Measurements from ENCODE around the gene G2E3. TPM values are rescaled to one million over a fixed set of nuclear protein-coding genes. Genes with fewer than 3 reads are reported as not detected.
A peak's percentile ranks its signal among the peaks of the same experiment; 100 is the strongest.
"Not testable (repeated sequence)": the region's sequence is repeated elsewhere in the genome, so short reads cannot be mapped to it uniquely, and the experiment has no call there.

The G2E3 gene, protein sequence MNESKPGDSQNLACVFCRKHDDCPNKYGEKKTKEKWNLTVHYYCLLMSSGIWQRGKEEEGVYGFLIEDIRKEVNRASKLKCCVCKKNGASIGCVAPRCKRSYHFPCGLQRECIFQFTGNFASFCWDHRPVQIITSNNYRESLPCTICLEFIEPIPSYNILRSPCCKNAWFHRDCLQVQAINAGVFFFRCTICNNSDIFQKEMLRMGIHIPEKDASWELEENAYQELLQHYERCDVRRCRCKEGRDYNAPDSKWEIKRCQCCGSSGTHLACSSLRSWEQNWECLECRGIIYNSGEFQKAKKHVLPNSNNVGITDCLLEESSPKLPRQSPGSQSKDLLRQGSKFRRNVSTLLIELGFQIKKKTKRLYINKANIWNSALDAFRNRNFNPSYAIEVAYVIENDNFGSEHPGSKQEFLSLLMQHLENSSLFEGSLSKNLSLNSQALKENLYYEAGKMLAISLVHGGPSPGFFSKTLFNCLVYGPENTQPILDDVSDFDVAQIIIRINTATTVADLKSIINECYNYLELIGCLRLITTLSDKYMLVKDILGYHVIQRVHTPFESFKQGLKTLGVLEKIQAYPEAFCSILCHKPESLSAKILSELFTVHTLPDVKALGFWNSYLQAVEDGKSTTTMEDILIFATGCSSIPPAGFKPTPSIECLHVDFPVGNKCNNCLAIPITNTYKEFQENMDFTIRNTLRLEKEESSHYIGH
- 18.9 and 43.8 TPM in 2 replicates for total RNA-seq (2014; rRNA removed; shearing (Covaris generic))

DNA sequence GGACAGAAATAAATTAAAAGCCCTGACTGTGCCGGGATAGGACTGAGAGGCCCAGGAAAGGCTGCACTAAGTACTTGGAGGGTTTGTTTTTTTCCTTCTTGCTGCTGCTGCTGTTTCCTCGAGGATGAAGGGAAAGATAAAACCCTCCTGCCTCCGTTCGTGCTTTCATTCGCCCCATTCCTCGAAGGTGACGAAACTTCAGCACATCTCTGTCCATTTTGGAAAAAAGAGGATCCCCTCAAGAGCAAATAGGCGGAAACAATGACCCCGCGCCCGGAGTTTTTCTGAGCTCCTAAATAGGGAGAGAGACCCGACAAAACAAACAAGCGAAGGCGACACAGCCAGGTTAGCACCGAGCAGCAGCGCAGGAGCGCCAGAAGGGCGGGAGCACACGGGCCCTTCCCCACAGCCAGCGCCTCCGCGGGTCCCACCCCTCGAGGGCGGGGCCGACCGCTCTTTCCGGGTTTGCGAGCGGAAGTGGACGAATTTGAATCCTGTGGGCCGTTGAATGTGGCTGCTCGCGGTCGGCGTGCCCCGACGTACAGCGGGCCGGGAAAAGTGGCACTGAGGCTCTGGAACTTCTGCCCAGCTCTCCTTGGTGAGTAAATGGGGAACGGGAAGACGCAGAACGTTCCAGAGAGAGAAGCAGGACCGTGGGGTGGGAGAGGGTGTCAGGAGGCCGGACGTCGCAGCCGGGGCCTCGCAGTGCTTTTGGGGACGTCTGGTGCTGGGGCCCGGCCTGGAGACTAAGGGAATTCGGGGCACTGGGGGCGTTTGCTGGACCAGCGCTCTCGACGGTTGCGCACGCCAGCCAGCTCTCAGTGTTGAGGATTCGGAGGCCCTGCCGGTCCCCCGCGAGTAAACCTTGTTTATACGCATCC is at the start of gene G2E3:
Gene G2E3, plus strand, starts transcription at position 484 of the 881 bp plus-strand sequence. CDS start 21,922 bp downstream, outside the sequence.
- DNase-seq (ENCODE audit: low spot score): peak; percentile 68

DNA sequence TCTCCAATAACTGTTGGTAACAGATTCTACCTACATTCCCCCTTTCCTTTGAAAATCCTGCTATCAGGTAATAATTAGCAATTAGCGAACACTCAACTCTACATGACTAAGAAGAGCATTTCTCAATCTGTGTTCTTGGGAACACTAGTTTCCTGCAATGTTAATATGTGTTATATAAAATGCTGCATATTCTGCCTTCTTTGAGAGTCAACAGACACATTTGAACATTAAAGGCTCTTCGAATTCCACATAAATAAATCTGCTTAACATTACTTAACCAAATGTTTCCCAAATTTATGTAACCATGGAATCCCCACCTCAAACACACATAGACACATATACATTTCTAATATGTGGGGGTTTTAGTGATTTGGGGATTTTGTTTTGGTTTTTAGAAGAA is 41.2 kb upstream of the G2E3 start:
- no peak for DNase-seq (ENCODE audit: low spot score)

DNA sequence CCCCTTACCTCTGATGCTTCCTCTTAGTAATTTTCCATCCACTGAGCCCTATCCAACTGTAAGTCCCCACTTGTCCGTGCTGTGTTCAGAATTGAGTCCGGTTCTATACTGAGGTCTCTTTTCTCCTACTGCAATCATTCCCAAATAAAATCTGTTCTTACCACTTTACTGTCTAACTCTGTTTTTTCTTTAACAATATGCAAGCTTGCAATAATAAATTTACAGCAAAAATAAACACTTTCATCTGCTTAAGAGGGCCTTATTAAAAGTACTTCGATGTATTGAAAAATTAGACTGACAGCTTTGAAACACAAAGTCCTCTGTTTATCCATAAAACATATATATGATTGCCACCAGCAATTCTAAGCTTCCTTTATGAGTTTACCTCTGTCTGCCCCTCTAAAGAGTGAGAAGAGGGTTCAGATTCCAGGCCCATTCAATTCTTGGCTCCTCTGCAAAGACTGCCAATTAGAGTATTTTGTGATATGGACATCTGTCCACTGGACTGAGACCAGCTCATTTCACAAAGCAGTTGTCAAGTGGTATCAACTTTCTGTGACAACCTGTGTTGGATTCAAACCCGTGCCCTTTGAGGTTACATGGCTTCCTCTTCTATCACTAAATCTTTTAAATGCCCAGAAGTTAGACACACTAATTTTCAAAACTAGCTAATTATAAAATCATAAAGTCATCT is 39.9 kb upstream of the G2E3 start:
- no peak for DNase-seq (ENCODE audit: low spot score)

DNA sequence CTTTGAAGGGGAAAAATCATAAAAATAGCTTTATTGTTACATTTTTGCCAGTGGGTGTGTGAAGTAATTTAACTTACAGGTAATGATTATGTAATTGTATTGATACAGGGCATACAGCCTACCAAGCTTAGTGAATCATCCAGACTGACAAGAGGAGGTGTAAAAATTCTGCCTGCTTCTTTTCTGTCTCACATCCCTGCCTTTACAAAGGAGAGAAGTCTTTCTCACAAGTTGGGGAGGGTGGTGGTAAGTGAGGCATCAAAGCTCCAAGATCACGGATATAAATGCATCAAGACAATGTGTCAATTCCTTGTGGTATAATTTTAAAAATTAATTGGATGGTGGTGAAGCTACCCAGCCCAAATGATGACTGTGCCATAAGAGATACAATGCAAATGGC is 39.0 kb upstream of the G2E3 start:
- no peak for DNase-seq (ENCODE audit: low spot score)

- DNase-seq (ENCODE audit: low spot score): no peak
Observed at GRCh38 chr14:30520536-30520935, 38.4 kb upstream of the G2E3 start.

- peak; percentile 29 for DNase-seq (ENCODE audit: low spot score)
Observed at GRCh38 chr14:30521899-30522736, 36.8 kb upstream of the G2E3 start.

DNA sequence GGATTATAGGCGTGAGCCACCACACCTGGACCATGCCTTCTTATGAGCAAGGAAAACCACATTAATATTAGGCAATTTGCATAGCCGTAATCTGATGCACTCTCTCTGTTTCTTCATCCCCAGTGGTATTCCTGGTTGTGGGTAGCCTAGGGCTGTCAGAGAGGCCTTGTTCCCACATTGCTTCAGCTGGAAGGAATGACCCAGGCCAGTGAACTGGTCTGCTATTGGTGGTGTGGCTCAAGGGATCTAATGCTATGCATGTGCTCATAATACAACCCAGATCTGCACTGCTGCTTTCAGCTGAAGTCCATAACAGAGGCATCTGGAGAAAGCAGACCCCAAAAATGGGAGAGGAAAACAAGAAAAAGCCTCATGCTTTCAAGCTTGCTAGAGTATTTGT is 33.1 kb upstream of the G2E3 start:
- DNase-seq (ENCODE audit: low spot score): no peak

DNA sequence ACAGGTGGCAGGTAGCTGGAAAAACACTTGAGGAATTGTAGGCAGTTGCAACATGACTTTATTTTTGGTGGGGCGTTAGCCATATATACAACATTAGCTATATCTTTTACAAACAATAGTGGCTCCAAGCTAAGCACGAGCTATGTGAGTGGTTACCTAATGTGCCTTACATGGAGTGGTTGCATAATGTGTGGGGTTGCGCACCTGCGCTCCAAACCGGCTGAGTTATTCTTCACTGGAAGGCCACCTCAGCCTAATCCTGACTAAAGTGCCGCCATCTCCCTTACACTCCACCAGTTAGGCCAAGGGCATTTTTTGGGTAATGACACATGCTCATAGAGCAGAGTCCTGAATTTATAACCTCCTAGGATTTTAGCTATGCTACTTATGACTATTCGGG is 31.8 kb upstream of the G2E3 start:
- no peak for DNase-seq (ENCODE audit: low spot score)

- no peak for DNase-seq (ENCODE audit: low spot score)
Observed at GRCh38 chr14:30528119-30528518, 30.8 kb upstream of the G2E3 start.

- DNase-seq (ENCODE audit: low spot score): no peak
Observed at GRCh38 chr14:30528778-30529642, 29.9 kb upstream of the G2E3 start.

GRCh38 chr14:30532264-30532663 is 26.7 kb upstream of the G2E3 start:
- no peak for DNase-seq (ENCODE audit: low spot score)

DNA sequence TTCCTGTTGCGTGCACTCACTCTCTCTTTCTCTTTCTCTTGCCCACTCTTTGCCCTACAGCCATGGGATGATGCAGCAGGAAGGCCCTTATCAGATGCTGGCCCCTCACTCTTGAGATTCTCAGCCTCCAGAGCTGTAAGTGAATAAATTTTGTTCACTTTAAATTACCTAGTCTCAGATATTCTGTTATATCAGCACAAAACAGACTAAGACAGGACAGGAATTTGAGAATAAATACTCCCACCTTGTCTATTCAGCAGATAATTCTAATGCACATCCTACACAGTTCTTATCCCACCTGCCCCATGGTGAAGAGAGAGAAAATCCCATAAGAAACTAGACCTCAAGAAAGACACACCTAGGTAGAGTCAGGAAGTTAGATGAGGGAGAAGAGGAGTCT is 25.8 kb upstream of the G2E3 start:
- DNase-seq (ENCODE audit: low spot score): no peak

GRCh38 chr14:30541318-30541717 is 17.6 kb upstream of the G2E3 start:
- DNase-seq (ENCODE audit: low spot score): no peak

DNA sequence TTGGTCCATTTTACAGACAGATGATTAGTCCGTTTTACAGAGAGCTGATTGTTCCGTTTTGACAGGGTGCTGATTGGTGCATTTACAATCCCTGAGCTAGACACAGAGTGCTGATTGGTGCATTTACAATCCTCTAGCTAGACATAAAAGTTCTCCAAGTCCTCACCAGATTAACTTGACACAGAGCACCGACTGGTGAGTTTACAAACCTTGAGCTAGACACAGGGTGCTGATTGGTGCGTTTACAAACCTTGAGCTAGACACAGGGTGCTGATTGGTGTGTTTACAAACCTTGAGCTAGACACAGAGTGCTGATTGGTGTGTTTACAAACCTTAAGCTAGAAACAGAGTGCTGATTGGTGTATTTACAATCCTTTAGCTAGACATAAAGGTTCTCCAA is 12.2 kb upstream of the G2E3 start:
- not testable (repeated sequence) for DNase-seq (ENCODE audit: low spot score)

- DNase-seq (ENCODE audit: low spot score): no peak
Observed at GRCh38 chr14:30547388-30548048, 11.4 kb upstream of the G2E3 start.

GRCh38 chr14:30550335-30550734 is 8.6 kb upstream of the G2E3 start:
- DNase-seq (ENCODE audit: low spot score): peak; percentile 12

GRCh38 chr14:30551460-30551859 is 7.5 kb upstream of the G2E3 start:
- no peak for DNase-seq (ENCODE audit: low spot score)

DNA sequence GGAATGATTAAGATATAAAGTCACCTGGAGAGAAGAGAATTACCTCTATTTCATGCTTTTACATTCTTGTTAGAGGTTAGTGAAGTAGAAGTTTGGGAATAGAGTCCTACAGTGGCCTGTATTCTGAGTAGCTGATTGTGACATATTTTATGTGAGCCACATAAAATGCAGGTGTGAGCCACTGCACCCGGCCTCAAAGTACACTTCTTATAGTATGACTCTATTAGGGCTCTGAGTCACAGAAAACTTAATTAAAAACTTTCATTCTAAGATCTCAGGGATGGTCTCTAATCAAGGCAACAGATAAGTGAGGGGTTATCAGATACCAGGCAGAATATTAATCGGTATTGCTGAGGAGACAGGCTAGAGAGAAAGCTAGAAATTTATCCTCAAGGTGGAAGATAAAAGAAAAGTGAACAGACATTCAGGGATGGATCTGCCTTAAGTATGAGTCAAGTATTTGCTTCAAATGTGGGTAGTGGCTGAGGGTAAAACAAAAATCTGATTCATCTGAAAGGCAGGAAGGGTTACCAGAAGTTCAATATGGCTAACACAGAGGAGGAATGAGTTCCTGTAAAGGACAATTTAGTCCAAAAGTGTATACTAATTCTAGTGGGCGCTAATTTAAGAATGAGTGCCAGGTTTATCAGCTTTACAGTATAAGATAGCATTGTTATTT is 5.5 kb upstream of the G2E3 start:
- DNase-seq (ENCODE audit: low spot score): peak; percentile 14

DNA sequence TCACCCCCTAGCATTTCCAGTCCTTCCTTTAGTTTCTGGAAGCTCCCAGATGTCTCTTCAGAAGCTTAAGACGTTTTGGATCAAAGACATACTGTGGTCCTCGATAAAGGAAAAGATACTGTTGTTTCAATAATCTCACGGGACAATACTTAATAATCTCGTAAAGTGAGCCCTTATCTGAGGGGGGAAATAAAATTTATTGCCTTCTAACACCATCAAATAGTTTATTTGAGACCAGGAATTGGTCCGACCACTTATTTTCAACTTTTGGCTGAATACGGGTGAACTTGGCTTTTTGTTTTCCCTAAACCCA is 640 bp upstream of the G2E3 start:
- DNase-seq (ENCODE audit: low spot score): no peak
